ENCODE measurements around the gene SLC25A47. TPM values are rescaled to one million over a fixed set of nuclear protein-coding genes. Genes with fewer than 3 reads are reported as not detected.

SLC25A47 gene
- total RNA-seq, 1 donor, result not detected

DNA sequence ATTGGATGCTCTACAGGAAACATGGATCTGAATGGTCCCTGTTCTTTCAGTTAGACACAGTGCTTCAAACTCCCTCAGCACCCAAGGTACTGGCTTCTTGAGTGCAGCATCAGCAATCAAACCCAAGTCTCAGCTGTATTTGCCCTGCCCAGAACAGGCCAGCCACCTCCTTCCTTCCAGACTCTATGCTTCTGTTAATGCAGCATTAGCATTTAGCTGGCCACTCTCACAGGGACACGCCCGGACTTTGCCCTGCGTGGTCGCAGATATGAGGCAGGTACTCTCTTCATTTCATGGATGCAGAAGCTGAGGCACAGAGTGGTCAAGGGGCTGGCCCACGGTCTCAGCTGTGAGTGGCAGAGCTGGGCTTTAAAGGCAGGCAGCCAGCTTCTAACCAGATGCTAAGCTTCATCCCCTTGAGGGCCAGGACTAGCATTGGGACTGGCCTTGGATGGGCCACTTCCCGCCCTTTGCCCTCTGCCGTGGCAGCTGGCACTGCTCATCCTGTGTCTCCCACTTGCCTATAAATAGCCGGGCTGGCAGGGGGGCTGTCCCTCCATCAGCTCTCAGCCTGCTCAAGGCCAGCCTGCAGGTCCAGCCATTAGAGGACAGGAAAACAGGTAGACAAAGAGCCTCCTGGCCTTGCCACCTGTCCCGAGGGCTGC is 1.5 kb upstream of the SLC25A47 start:
- no peak for DNase-seq (ENCODE audit: low read depth)
- TF ChIP-seq, protein P1, sequence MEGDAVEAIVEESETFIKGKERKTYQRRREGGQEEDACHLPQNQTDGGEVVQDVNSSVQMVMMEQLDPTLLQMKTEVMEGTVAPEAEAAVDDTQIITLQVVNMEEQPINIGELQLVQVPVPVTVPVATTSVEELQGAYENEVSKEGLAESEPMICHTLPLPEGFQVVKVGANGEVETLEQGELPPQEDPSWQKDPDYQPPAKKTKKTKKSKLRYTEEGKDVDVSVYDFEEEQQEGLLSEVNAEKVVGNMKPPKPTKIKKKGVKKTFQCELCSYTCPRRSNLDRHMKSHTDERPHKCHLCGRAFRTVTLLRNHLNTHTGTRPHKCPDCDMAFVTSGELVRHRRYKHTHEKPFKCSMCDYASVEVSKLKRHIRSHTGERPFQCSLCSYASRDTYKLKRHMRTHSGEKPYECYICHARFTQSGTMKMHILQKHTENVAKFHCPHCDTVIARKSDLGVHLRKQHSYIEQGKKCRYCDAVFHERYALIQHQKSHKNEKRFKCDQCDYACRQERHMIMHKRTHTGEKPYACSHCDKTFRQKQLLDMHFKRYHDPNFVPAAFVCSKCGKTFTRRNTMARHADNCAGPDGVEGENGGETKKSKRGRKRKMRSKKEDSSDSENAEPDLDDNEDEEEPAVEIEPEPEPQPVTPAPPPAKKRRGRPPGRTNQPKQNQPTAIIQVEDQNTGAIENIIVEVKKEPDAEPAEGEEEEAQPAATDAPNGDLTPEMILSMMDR (IDR thresholded peaks at IDR 0.05; ENCODE audit: insufficient read depth, low read length), result no peak
- H3K4me3 ChIP-seq (ENCODE audit: low read depth, low read length), result no peak overlapping the region

DNA sequence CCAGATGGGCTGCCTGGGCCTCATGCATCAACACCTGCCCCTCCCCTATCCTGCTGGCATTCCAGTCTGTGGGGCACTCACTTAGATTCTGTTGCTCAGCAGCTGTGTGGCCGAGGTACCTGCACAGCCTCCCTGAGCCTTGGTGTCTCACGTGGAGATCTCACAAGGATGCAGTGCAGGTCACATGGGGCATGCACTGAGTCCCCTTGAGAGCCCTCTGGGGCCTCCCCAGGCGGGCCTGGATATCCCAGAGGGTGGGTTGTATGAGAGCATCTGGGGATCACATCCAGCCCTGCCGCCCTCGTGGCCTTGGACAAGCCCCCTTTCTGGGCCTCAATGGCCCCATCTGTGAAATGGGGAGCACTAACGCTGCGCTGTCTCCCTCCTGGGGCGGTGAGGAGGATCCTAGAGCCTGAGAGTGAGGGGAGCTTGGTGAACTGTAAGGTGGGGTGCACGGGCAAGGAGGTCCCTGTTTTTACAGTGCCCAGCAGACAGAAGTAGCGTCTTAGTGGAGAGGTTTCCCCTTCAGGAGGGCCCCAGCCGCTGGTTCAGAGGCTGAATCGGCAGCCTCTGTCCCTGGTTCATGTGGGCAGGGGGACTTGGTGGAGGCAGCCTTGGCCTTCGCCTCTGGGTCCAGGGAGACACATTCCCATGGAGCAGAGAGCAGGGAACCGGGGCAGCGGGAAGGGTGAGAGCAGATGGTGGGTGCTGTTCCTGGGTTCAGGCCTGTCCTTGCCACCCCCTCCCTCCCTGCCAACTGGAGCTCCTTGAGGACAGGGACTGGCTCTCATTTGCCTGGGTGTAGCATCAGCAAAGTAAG is 791 bp upstream of the SLC25A47 start:
- DNase-seq (ENCODE audit: low read depth), result no peak
- TF ChIP-seq, protein P1 (IDR thresholded peaks at IDR 0.05; ENCODE audit: insufficient read depth, low read length), result no peak
- no peak overlapping the region for H3K4me3 ChIP-seq (ENCODE audit: low read depth, low read length)

DNA sequence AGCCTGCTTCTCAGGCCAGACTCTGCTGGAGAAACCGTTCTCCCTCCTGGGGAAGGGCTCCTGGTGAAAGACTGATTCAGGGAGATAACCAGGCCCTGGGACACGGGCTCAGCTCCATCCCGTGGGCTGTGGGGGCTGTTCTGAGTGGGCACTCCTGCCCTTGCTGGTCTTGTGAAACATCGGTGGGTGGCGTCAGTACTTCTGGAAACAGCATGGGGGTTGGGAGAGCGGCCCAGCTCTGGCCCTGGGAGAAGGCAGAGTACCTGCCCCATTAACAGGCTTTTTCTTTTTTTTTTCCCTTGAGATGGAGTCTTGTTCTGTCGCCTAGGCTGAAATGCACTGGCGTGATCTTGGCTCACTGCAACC is 786 bp downstream of the SLC25A47 start:
- TF ChIP-seq, protein P1 (IDR thresholded peaks at IDR 0.05; ENCODE audit: insufficient read depth, low read length), result no peak

DNA sequence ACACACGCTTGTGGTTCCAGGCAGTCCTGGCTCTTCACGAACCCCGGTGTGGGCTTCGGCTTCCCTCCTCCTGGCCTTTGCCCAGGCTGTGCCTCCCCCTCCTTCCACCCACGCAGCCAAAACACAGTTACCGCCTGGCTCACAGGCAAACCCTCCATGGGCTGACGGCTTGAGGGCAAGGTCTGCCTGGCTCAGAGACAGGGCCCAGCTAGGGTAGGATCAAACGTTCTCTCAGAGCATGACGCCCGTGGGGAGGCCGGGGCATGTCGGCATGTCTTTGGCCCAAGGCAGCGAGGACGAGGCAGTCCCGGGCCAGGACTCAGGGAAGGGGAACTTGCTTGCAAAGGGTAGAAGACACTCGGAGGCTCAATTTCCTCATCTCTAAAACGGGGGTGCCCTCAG is 2.1 kb downstream of the SLC25A47 start:
- TF ChIP-seq, protein P1 (IDR thresholded peaks at IDR 0.05; ENCODE audit: insufficient read depth, low read length), result no peak
- no peak overlapping the region for H3K4me3 ChIP-seq (ENCODE audit: low read depth, low read length)
- no peak for DNase-seq (ENCODE audit: low read depth)

More for the DNA sequence above, 786 bp downstream of the SLC25A47 start:
- no peak overlapping the region for H3K4me3 ChIP-seq (ENCODE audit: low read depth, low read length)
- DNase-seq (ENCODE audit: low read depth), result no peak

DNA sequence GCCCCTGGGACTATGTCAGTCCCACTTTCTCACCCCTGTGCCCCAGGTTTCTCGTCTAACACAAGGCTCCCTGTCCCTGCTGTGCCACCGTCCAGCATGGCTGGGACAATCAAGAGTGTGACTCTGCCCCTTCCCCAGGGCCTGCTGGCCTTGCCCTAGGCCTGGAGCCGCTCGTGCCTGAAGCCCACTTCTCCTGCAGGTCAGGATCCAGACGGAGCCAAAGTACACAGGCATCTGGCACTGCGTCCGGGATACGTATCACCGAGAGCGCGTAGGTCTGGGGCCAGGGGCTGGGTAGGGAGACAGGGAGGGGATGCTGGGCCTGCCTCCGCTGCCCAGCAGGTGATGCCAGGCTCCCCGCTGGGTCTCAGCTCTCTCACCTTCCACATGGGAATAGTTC is 2.8 kb downstream of the SLC25A47 start:
- TF ChIP-seq, protein P1 (IDR thresholded peaks at IDR 0.05; ENCODE audit: insufficient read depth, low read length), result no peak
- no peak overlapping the region for H3K4me3 ChIP-seq (ENCODE audit: low read depth, low read length)
- no peak for DNase-seq (ENCODE audit: low read depth)

DNA sequence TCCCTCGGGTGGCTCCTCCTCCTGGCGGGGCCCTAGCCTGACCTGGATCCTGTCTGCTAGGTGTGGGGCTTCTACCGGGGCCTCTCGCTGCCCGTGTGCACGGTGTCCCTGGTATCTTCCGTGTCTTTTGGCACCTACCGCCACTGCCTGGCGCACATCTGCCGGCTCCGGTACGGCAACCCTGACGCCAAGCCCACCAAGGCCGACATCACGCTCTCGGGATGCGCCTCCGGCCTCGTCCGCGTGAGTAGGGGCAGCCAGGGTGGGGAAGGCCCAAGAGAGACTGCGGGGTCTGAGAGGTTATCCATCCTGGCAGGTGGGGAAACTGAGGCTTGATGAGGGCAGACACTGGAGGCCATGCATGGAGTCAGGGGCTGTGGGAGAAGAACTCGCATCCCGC is 4.0 kb downstream of the SLC25A47 start:
- no peak overlapping the region for H3K4me3 ChIP-seq (ENCODE audit: low read depth, low read length)
- no peak for DNase-seq (ENCODE audit: low read depth)
- TF ChIP-seq, protein P1 (IDR thresholded peaks at IDR 0.05; ENCODE audit: insufficient read depth, low read length), result no peak
